ENCODE measurements around the gene IGF1R. TPM values are rescaled to one million over a fixed set of nuclear protein-coding genes. Genes with fewer than 3 reads are reported as not detected.

The IGF1R gene
- total and polyA plus RNA-seq, 2 of the 8 experiments (the other 6 are each of a cell fraction or from before 2014, with no cell fraction given) = 32.9 to 109 TPM

- Histone ChIP-seq H3K9ac (replicated peaks in 1 of 4; ENCODE audit: extremely low read depth in 1 of 4, low read depth in 3 of 4, low read length in 3 of 4) (no peak overlapping the region; a peak in 2 of 7 replicates), H3K9me3 (ENCODE audit: insufficient read depth in 2 of 2, low read depth in 1 of 2, low read length in 1 of 2) (no peaks in the 10 kb centered on the region), H3K4me2 (ENCODE audit: insufficient read depth in 1 of 2, low read depth in 2 of 2, low read length in 2 of 2) (no peak overlapping the region), H3K14ac (ENCODE audit: insufficient read length) (no peak overlapping the region), H3K23me2 (ENCODE audit: low read depth, low read length) (no peaks in the 10 kb centered on the region), H2BK120ac (replicated peaks; ENCODE audit: low read depth, low read length) (no peak overlapping the region), H3K23ac (ENCODE audit: insufficient read length) (no peak overlapping the region), H2BK20ac (ENCODE audit: low read length) (no peak overlapping the region), H2BK12ac (ENCODE audit: low read depth, low read length) (no peak overlapping the region), H4K5ac (ENCODE audit: insufficient read length, low read depth, low read length) (no peak overlapping the region), H3K79me2 (ENCODE audit: control insufficient read depth in 1 of 2, insufficient read depth in 2 of 2, low read length in 2 of 2) (peaks cover 15 to 98% of the 10 kb centered on the region in 2 experiments), H2AFZ (ENCODE audit: low read length) (no peak overlapping the region), H4K20me1 (replicated peaks in 1 of 2; ENCODE audit: control insufficient read depth in 1 of 2, insufficient read depth in 2 of 2, low read length in 2 of 2) (peaks cover 2 to 8% of the 10 kb centered on the region in 2 experiments), H3K36me3 (ENCODE audit: control insufficient read depth in 2 of 4, insufficient read depth in 4 of 4, low read length in 3 of 4) (no peaks in the 10 kb centered on the region), H4K91ac (replicated peaks; ENCODE audit: insufficient read length, low read length) (no peak overlapping the region), H2BK5ac (ENCODE audit: low read depth, low read length) (no peak overlapping the region), H2BK15ac (ENCODE audit: low read length) (no peak overlapping the region), H3K27ac (ENCODE audit: low read depth, low read length) (no peak overlapping the region), H3K79me1 (ENCODE audit: low read depth, low read length) (peaks cover 11% of the 10 kb centered on the region; the same call in 1 of the 2 replicates), H3K18ac (ENCODE audit: extremely low read depth, low read length) (no peak overlapping the region), H3K27me3 (replicated peaks in 1 of 4; ENCODE audit: control insufficient read depth in 3 of 4, extremely low read depth in 1 of 4, insufficient read depth in 3 of 4, low read length in 3 of 4) (no peaks in the 10 kb centered on the region; a peak in 1 of 7 replicates), H3K4me1 (replicated peaks in 1 of 4; ENCODE audit: control insufficient read depth in 3 of 4, insufficient read depth in 4 of 4, low read length in 3 of 4) (peaks cover 6 to 20% (median 13%) of the 10 kb centered on the region in 4 experiments), H4K8ac (ENCODE audit: extremely low read depth, insufficient read depth, low read length) (0 out of 2 replicates have a peak overlapping the region, but pooled peaks have one; percentile 9), H3K4me3 (ENCODE audit: extremely low read depth in 1 of 4, insufficient read depth in 2 of 4, low read depth in 3 of 4, low read length in 4 of 4) (no peak overlapping the region), H3K56ac (replicated peaks; ENCODE audit: insufficient read length, low read depth, low read length) (no peak overlapping the region), H3K4ac (replicated peaks; ENCODE audit: insufficient read length, low read depth, low read length) (no peak overlapping the region), H2AK5ac (ENCODE audit: low read depth, low read length) (no peak overlapping the region)
- ChIA-PET CTCF (ENCODE audit: partially characterized antibody) (interaction anchor here (2.0 to 4.5 kb wide), 2 partner anchors 9 to 13 kb away, joined by 5 to 38 read pairs; no protein-coding TSS in a partner anchor), POLR2A (ENCODE audit: partially characterized antibody) (no interaction called here)
- DNase-seq (ENCODE audit: low read depth in 1 of 2, low spot score in 2 of 2) (no peak), FAIRE-seq (no peak)
- WGBS, 2 experiments (ENCODE audit: extremely low coverage in 1 of 2, insufficient coverage in 1 of 2, insufficient read length in 1 of 2, insufficient replicate concordance in 2 of 2, low coverage in 1 of 2, low lambda C conversion rate in 2 of 2, missing lambda C conversion rate in 1 of 2) = 93% methylated on average over 6 of the region's 6 CpGs; no CpG with 5 or more reads in 1 of the 2 experiments
- TF ChIP-seq SIRT6 (IDR thresholded peaks at IDR 0.05; ENCODE audit: low read length) = no peak
- TF ChIP-seq, protein P1, sequence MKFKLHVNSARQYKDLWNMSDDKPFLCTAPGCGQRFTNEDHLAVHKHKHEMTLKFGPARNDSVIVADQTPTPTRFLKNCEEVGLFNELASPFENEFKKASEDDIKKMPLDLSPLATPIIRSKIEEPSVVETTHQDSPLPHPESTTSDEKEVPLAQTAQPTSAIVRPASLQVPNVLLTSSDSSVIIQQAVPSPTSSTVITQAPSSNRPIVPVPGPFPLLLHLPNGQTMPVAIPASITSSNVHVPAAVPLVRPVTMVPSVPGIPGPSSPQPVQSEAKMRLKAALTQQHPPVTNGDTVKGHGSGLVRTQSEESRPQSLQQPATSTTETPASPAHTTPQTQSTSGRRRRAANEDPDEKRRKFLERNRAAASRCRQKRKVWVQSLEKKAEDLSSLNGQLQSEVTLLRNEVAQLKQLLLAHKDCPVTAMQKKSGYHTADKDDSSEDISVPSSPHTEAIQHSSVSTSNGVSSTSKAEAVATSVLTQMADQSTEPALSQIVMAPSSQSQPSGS (IDR thresholded peaks at IDR 0.05; ENCODE audit: low read length) = no peak
These were observed 220.2 kb downstream of the IGF1R start for GRCh38 chr15:98868564-98868963.
